OCI-LY3 (cell line): ENCODE data around the gene MRPL16.

Experiments used
- EZH2phosphoT487 ChIP-seq: fragments of 200-600 bp; shearing (Covaris generic); IDR thresholded peaks from 2 replicates; pipeline ENCODE4 v1.6.1; 2018; ENCODE audit warnings: antibody characterized with exemption, mixed run types, low read depth
- TF ChIP-seq, protein P1 (sequence below): fragments of 200-600, 300-600 bp; sonication (generic); IDR thresholded peaks from 2 replicates; pipeline ENCODE4 v1.5.1; 2014; ENCODE audit warnings: antibody characterized with exemption, low read length, low read depth

- TF ChIP-seq, protein P1, sequence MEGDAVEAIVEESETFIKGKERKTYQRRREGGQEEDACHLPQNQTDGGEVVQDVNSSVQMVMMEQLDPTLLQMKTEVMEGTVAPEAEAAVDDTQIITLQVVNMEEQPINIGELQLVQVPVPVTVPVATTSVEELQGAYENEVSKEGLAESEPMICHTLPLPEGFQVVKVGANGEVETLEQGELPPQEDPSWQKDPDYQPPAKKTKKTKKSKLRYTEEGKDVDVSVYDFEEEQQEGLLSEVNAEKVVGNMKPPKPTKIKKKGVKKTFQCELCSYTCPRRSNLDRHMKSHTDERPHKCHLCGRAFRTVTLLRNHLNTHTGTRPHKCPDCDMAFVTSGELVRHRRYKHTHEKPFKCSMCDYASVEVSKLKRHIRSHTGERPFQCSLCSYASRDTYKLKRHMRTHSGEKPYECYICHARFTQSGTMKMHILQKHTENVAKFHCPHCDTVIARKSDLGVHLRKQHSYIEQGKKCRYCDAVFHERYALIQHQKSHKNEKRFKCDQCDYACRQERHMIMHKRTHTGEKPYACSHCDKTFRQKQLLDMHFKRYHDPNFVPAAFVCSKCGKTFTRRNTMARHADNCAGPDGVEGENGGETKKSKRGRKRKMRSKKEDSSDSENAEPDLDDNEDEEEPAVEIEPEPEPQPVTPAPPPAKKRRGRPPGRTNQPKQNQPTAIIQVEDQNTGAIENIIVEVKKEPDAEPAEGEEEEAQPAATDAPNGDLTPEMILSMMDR = no peak
- no peak for TF ChIP-seq EZH2phosphoT487
Measured at GRCh38 chr11:59785818-59786217, 24.8 kb downstream of the MRPL16 start.
